OCI-LY7 (cell line): ENCODE results near the gene ROS1. TPM values are rescaled to one million over a fixed set of nuclear protein-coding genes. Genes with fewer than 3 reads are reported as not detected.

Experiments
- BruUV-seq: library from RNA; stranded (reverse); fragments of 400-500 nt; replicated peaks from 2 replicates; lab custom pipeline; 2021; lab: Mats Ljungman, UMichigan
- CTCF ChIA-PET: fragments of 300-600 bp; sonication (Branson Sonifier 250); formaldehyde crosslinking; loops from one replicate; lab custom pipeline; 2022; ENCODE audit warnings: antibody characterized with exemption; ENCODE audit not compliant: unreplicated experiment; lab: Charles Lee
- POLR2A ChIA-PET: fragments of 300-600 bp; sonication (Branson Sonifier 250); formaldehyde crosslinking; loops from one replicate; lab custom pipeline; 2022; ENCODE audit warnings: antibody characterized with exemption; lab: Charles Lee
- DNase-seq: peaks from one replicate; pipeline ENCODE4 v3.0.0-alpha.2; 2015; ENCODE audit warnings: low spot score
- H2AFZ ChIP-seq: fragments of 200-600 bp; sonication (generic), shearing (Covaris generic); 2 replicates; pipeline ENCODE4 v1.6.1; 2014; ENCODE audit warnings: mild to moderate bottlenecking, antibody characterized with exemption, low read length, moderate library complexity
- H3K27ac ChIP-seq: fragments of 200-600 bp; sonication (generic); 2 replicates; pipeline ENCODE4 v1.5.1; 2014; ENCODE audit warnings: mixed run types, low read depth, mild to moderate bottlenecking, moderate library complexity, low read length, inconsistent platforms; ENCODE audit not compliant: poor library complexity, severe bottlenecking
- H3K36me3 ChIP-seq: fragments of 200-600 bp; sonication (generic); 2 replicates; pipeline ENCODE4 v1.6.1; 2014; ENCODE audit warnings: mild to moderate bottlenecking, antibody characterized with exemption, low read length, moderate library complexity, mixed read lengths; ENCODE audit not compliant: insufficient read depth
- H3K4me1 ChIP-seq: fragments of 200-600 bp; sonication (generic); 2 replicates; pipeline ENCODE4 v1.5.1; 2014; ENCODE audit warnings: mild to moderate bottlenecking, low read length; ENCODE audit not compliant: insufficient read depth, poor library complexity, severe bottlenecking
- H3K4me2 ChIP-seq: fragments of 200-600 bp; sonication (generic); 2 replicates; pipeline ENCODE4 v1.6.1; 2014; ENCODE audit warnings: mild to moderate bottlenecking, low read length
- H3K4me3 ChIP-seq: fragments of 200-600 bp; sonication (generic); 2 replicates; pipeline ENCODE4 v1.5.1; 2014; ENCODE audit warnings: mild to moderate bottlenecking, low read depth, low read length; ENCODE audit not compliant: poor library complexity, severe bottlenecking
- H3K79me2 ChIP-seq: fragments of 200-600 bp; sonication (generic); 2 replicates; pipeline ENCODE4 v1.6.1; 2016; ENCODE audit warnings: low read depth, mild to moderate bottlenecking, low read length, moderate library complexity, mixed read lengths; ENCODE audit not compliant: insufficient read depth
- H3K9me2 ChIP-seq: fragments of 200-600 bp; sonication (generic); 2 replicates; pipeline ENCODE4 v1.6.1; 2016; ENCODE audit warnings: mild to moderate bottlenecking, low read length, mixed read lengths; ENCODE audit not compliant: insufficient read depth
- H3K9me3 ChIP-seq: fragments of 200-600 bp; sonication (generic); 2 replicates; pipeline ENCODE4 v1.6.1; 2014; ENCODE audit warnings: mild to moderate bottlenecking, mixed run types, low read length, mixed read lengths
- H4K20me1 ChIP-seq: fragments of 200-600 bp; sonication (generic); 2 replicates; pipeline ENCODE4 v1.6.1; 2014; ENCODE audit warnings: mild to moderate bottlenecking, antibody characterized with exemption, low read length, moderate library complexity, mixed read lengths; ENCODE audit not compliant: insufficient read depth
- CTCF ChIP-seq: fragments of 200-600 bp; sonication (generic); conservative IDR thresholded peaks from 2 replicates; pipeline ENCODE4 v1.5.1; 2014; ENCODE audit warnings: mild to moderate bottlenecking, antibody characterized with exemption, low read length, moderate library complexity, mixed read lengths
- EZH2phosphoT487 ChIP-seq: fragments of 200-600 bp; sonication (generic); IDR thresholded peaks from 2 replicates; pipeline ENCODE4 v1.6.1; 2018; ENCODE audit warnings: low read depth, borderline replicate concordance, mild to moderate bottlenecking, mixed run types, antibody characterized with exemption, low read length, moderate library complexity, mixed read lengths
- intact Hi-C: fragments of 100-400 bp; cut with micrococcal nuclease; formaldehyde crosslinking; loops from one replicate; pipeline ENCODE4 v1.10.0; 2022; ENCODE audit not compliant: unreplicated experiment
- total RNA-seq, 2 experiments: library from RNA; depleted of rRNA in 1 of 2; stranded (reverse); fragments of >200 nt in 1 of 2; shearing (Covaris generic) in 1 of 2; gene quantifications; 2 replicates each; pipeline ENCODE4 v1.2.3, GENCODE V29; 2014 to 2022

The ROS1 gene
- total RNA-seq, 2 experiments from 2014 or later: not detected

- POLR2A ChIA-PET: interaction anchor here (0.6 kb wide), 1 partner anchor 17 kb away, joined by 4 read pairs; no protein-coding TSS in a partner anchor
Measured at GRCh38 chr6:117467876-117468275, 42.1 kb upstream of the ROS1 start.

GRCh38 chr6:117465691-117466090 is 39.9 kb upstream of the ROS1 start:
- no peak overlapping the region for H3K27ac ChIP-seq
- H3K36me3 ChIP-seq: no peaks in the 10 kb centered on the region
- H3K9me3 ChIP-seq: no peaks in the 10 kb centered on the region
- BruUV-seq: no TSS peak
- H4K20me1 ChIP-seq: no peaks in the 10 kb centered on the region
- no peak overlapping the region for H3K4me2 ChIP-seq
- DNase-seq: no peak
- H2AFZ ChIP-seq: no peak overlapping the region
- intact Hi-C loops: no loop called here
- TF ChIP-seq EZH2phosphoT487: no peak
- TF ChIP-seq CTCF: no peak
- ChIA-PET POLR2A (no interaction called here), CTCF (no interaction called here)
- no peaks in the 10 kb centered on the region for H3K9me2 ChIP-seq
- no peaks in the 10 kb centered on the region for H3K4me1 ChIP-seq
- no peak overlapping the region for H3K4me3 ChIP-seq
- no peaks in the 10 kb centered on the region for H3K79me2 ChIP-seq

More at GRCh38 chr6:117467876-117468275, 42.1 kb upstream of the ROS1 start:
- no peaks in the 10 kb centered on the region for H4K20me1 ChIP-seq
- H3K9me3 ChIP-seq: no peaks in the 10 kb centered on the region
- H3K4me1 ChIP-seq: no peaks in the 10 kb centered on the region
- DNase-seq: no peak
- no peak overlapping the region for H2AFZ ChIP-seq
- no peaks in the 10 kb centered on the region for H3K79me2 ChIP-seq
- no peak overlapping the region for H3K4me3 ChIP-seq
- intact Hi-C loops: no loop called here
- H3K36me3 ChIP-seq: no peaks in the 10 kb centered on the region
- TF ChIP-seq EZH2phosphoT487: no peak
- TF ChIP-seq CTCF: no peak
- no peak overlapping the region for H3K4me2 ChIP-seq
- no peaks in the 10 kb centered on the region for H3K9me2 ChIP-seq
- CTCF ChIA-PET: no interaction called here
- no TSS peak for BruUV-seq
- H3K27ac ChIP-seq: no peak overlapping the region

GRCh38 chr6:117464700-117465099 is 39.0 kb upstream of the ROS1 start:
- no peak for DNase-seq
- H2AFZ ChIP-seq: no peak overlapping the region
- no peaks in the 10 kb centered on the region for H3K79me2 ChIP-seq
- H3K4me1 ChIP-seq: no peaks in the 10 kb centered on the region
- POLR2A ChIA-PET: no interaction called here
- CTCF ChIA-PET: no interaction called here
- intact Hi-C loops: no loop called here
- H3K36me3 ChIP-seq: no peaks in the 10 kb centered on the region
- no peaks in the 10 kb centered on the region for H3K9me3 ChIP-seq
- no peaks in the 10 kb centered on the region for H3K9me2 ChIP-seq
- no peak overlapping the region for H3K27ac ChIP-seq
- no peaks in the 10 kb centered on the region for H4K20me1 ChIP-seq
- no peak overlapping the region for H3K4me2 ChIP-seq
- H3K4me3 ChIP-seq: no peak overlapping the region
- BruUV-seq: no TSS peak
- TF ChIP-seq CTCF: no peak
- no peak for TF ChIP-seq EZH2phosphoT487
